GM18517 (cell line): Measurements from ENCODE around the gene L3MBTL3.
"Not testable (repeated sequence)": the region's sequence is repeated elsewhere in the genome, so short reads cannot be mapped to it uniquely, and the experiment has no call there.

Experiments used
- ATAC-seq: cut with Tn5 transposase; IDR thresholded peaks from one replicate; pipeline ENCODE4 v1.9.1; 2021; ENCODE audit warnings: mild to moderate bottlenecking, moderate library complexity; ENCODE audit not compliant: unreplicated experiment

The L3MBTL3 gene

GRCh38 chr6:130070792-130071191 is 52.4 kb downstream of the L3MBTL3 start:
- no peak for ATAC-seq

- ATAC-seq = no peak
Observed at GRCh38 chr6:130075879-130076460, 57.6 kb downstream of the L3MBTL3 start.

GRCh38 chr6:130076512-130076911 is 58.1 kb downstream of the L3MBTL3 start:
- ATAC-seq = no peak

GRCh38 chr6:130090796-130091195 is 72.4 kb downstream of the L3MBTL3 start:
- ATAC-seq = no peak

GRCh38 chr6:130093546-130093945 is 75.2 kb downstream of the L3MBTL3 start:
- no peak for ATAC-seq

- no peak for ATAC-seq
Observed at GRCh38 chr6:130098317-130098716, 79.9 kb downstream of the L3MBTL3 start.

GRCh38 chr6:130099119-130099518 is 80.7 kb downstream of the L3MBTL3 start:
- no peak for ATAC-seq

- peak; percentile 90 for ATAC-seq
Observed at GRCh38 chr6:130105996-130106704, 87.8 kb downstream of the L3MBTL3 start.

- ATAC-seq = no peak
Observed at GRCh38 chr6:130107710-130108109, 89.3 kb downstream of the L3MBTL3 start.

- ATAC-seq = no peak
Observed at GRCh38 chr6:130111031-130111430, 92.7 kb downstream of the L3MBTL3 start.

GRCh38 chr6:130113201-130113710 is 94.9 kb downstream of the L3MBTL3 start:
- ATAC-seq = no peak

- ATAC-seq = peak; percentile 92
Observed at GRCh38 chr6:130115036-130115435, 96.7 kb downstream of the L3MBTL3 start.

GRCh38 chr6:130116273-130116672 is 97.9 kb downstream of the L3MBTL3 start:
- peak; percentile 46 for ATAC-seq

GRCh38 chr6:130117187-130117701 is 98.9 kb downstream of the L3MBTL3 start:
- not testable (repeated sequence) for ATAC-seq

GRCh38 chr6:130118236-130118635 is 99.9 kb downstream of the L3MBTL3 start:
- ATAC-seq = peak; percentile 36

GRCh38 chr6:130119211-130119610 is 100.8 kb downstream of the L3MBTL3 start:
- ATAC-seq = no peak

- no peak for ATAC-seq
Observed at GRCh38 chr6:130120731-130121130, 102.3 kb downstream of the L3MBTL3 start.

- no peak for ATAC-seq
Observed at GRCh38 chr6:130122243-130122642, 103.9 kb downstream of the L3MBTL3 start.

- ATAC-seq = no peak
Observed at GRCh38 chr6:130127195-130127594, 108.8 kb downstream of the L3MBTL3 start.

- ATAC-seq = no peak
Observed at GRCh38 chr6:130128326-130128725, 109.9 kb downstream of the L3MBTL3 start.

- ATAC-seq = no peak
Observed at GRCh38 chr6:130129762-130130246, 111.4 kb downstream of the L3MBTL3 start.

GRCh38 chr6:130132286-130132701 is 113.9 kb downstream of the L3MBTL3 start:
- ATAC-seq = peak; percentile 86
